Measurements from ENCODE around the gene PKP4.

DNA sequence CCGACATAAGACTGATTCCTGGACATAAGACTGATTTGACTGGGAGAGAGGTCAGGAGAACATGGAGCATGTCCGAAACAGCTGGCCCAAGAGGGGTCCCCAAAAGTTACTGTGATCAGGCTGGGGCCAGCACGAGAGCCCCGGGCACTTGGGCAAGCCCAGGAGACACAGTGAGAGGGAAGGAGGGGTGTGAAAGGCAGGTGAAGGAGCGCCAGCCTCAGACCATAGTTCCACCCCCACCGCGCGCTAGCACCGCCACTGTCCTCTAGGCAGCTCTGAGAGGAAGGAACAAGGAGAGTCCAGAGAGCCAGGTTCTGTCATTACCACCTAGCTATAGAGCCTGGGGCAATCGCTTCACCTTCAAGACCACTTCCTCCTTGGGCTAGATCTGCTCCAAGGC is 260.2 kb downstream of the PKP4 start:
- TF ChIP-seq, protein P1, sequence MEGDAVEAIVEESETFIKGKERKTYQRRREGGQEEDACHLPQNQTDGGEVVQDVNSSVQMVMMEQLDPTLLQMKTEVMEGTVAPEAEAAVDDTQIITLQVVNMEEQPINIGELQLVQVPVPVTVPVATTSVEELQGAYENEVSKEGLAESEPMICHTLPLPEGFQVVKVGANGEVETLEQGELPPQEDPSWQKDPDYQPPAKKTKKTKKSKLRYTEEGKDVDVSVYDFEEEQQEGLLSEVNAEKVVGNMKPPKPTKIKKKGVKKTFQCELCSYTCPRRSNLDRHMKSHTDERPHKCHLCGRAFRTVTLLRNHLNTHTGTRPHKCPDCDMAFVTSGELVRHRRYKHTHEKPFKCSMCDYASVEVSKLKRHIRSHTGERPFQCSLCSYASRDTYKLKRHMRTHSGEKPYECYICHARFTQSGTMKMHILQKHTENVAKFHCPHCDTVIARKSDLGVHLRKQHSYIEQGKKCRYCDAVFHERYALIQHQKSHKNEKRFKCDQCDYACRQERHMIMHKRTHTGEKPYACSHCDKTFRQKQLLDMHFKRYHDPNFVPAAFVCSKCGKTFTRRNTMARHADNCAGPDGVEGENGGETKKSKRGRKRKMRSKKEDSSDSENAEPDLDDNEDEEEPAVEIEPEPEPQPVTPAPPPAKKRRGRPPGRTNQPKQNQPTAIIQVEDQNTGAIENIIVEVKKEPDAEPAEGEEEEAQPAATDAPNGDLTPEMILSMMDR (conservative IDR thresholded peaks at IDR 0.05 in 1 of 2, IDR thresholded peaks at IDR 0.05 in 1 of 2; ENCODE audit: low read depth in 1 of 2, low read length in 2 of 2) = no peak
- no peak for TF ChIP-seq EZH2 (IDR thresholded peaks at IDR 0.05; ENCODE audit: low read length, missing control alignments)
